ENCODE data around the gene HOXA13.
A peak's percentile ranks its signal among the peaks of the same experiment; 100 is the strongest.

HOXA13 gene

DNA sequence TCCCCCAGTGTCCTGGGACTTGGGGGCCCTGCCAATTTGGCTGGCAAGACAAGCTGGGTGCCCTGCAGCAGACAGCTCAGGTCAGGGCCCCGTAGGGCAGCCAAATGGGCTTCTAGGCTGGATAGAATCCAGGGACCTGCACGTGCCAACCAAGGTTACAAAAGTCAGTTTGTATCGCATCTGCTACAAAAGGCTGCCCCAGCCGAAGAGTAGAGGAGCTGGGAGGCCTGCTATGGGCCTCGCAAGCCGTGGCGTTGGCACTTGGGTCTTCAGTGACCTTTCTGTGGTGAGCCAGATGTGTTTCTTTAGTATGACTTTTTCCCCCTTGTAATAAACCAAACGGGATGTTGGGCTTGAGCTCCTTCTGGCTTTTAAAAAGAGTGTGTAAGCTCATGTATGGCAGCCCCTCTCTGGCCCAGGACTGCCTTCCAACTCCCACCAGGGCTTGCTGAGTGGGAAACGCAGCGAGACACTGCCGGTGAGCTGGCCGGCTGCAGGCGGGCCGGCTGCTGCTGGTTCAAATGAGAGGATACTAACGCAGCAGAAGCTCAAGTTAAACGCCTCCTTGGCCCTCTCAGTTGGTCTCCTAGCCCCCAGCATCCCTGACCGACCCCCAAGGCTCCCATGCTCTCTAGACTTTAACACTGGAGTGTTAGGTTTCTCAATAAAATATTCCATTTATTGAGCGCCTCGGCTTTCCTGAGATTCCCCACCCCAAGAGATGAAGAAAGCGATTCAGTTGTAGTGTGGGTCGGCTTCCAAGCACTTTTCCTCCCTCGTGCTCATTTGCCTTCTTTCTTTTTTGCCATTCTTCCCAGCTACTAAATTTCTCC lies 22.7 kb downstream of the HOXA13 start:
- ChIA-PET POLR2A (ENCODE audit: low non-redundant PET) (no interaction called here), CTCF (no interaction called here)
- no peak for DNase-seq (ENCODE audit: low spot score)
- TF ChIP-seq, protein P1, sequence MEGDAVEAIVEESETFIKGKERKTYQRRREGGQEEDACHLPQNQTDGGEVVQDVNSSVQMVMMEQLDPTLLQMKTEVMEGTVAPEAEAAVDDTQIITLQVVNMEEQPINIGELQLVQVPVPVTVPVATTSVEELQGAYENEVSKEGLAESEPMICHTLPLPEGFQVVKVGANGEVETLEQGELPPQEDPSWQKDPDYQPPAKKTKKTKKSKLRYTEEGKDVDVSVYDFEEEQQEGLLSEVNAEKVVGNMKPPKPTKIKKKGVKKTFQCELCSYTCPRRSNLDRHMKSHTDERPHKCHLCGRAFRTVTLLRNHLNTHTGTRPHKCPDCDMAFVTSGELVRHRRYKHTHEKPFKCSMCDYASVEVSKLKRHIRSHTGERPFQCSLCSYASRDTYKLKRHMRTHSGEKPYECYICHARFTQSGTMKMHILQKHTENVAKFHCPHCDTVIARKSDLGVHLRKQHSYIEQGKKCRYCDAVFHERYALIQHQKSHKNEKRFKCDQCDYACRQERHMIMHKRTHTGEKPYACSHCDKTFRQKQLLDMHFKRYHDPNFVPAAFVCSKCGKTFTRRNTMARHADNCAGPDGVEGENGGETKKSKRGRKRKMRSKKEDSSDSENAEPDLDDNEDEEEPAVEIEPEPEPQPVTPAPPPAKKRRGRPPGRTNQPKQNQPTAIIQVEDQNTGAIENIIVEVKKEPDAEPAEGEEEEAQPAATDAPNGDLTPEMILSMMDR (conservative IDR thresholded peaks at IDR 0.05; ENCODE audit: low read depth) = no peak
- H3K27ac ChIP-seq = peak overlapping the region; percentile 95

DNA sequence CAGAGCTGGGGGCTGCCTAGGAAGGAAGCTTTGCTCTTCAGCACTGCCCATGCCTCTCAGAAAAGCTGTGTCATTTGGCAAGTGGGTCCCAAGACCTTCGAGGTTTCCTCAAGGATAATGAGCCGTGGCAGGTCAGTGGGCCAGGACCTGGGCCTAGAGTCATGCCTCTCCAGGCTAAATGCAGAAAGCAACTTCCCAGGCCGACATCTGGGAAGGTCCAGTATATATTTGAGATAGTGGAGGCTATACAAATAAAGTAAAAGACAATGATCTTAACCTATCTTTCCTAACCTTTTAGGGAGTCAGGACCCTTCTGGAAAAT lies 23.4 kb downstream of the HOXA13 start:
- CTCF ChIA-PET = interaction anchor here (0.7 kb wide), 1 partner anchor 9 kb away, joined by 3 read pairs; the partner anchor contains the start of gene HOXA11
- peak overlapping the region; percentile 95 for H3K27ac ChIP-seq
- POLR2A ChIA-PET (ENCODE audit: low non-redundant PET) = no interaction called here
- no peak for DNase-seq (ENCODE audit: low spot score)
- TF ChIP-seq, protein P1 (conservative IDR thresholded peaks at IDR 0.05; ENCODE audit: low read depth) = no peak

- peak overlapping the region; percentile 95 for H3K27ac ChIP-seq
- TF ChIP-seq, protein P1 (conservative IDR thresholded peaks at IDR 0.05; ENCODE audit: low read depth) = no peak
- ChIA-PET CTCF (interaction anchor here (0.7 to 2.1 kb wide), 4 partner anchors 8 to 569 kb away, joined by 3 to 7 read pairs (median 3); partner anchors contain the start of gene HOXA11), POLR2A (ENCODE audit: low non-redundant PET) (no interaction called here)
- DNase-seq (ENCODE audit: low spot score) = no peak
Observed at GRCh38 chr7:27175626-27176523, 24.0 kb downstream of the HOXA13 start.

GRCh38 chr7:27174874-27175625 lies 24.8 kb downstream of the HOXA13 start:
- ChIA-PET POLR2A (ENCODE audit: low non-redundant PET) (no interaction called here), CTCF (interaction anchor here (0.7 to 2.1 kb wide), 4 partner anchors 9 to 570 kb away, joined by 3 to 7 read pairs (median 5); no protein-coding TSS in a partner anchor)
- DNase-seq (ENCODE audit: low spot score) = no peak
- H3K27ac ChIP-seq = peak overlapping the region; percentile 95
- TF ChIP-seq, protein P1 (conservative IDR thresholded peaks at IDR 0.05; ENCODE audit: low read depth) = no peak

DNA sequence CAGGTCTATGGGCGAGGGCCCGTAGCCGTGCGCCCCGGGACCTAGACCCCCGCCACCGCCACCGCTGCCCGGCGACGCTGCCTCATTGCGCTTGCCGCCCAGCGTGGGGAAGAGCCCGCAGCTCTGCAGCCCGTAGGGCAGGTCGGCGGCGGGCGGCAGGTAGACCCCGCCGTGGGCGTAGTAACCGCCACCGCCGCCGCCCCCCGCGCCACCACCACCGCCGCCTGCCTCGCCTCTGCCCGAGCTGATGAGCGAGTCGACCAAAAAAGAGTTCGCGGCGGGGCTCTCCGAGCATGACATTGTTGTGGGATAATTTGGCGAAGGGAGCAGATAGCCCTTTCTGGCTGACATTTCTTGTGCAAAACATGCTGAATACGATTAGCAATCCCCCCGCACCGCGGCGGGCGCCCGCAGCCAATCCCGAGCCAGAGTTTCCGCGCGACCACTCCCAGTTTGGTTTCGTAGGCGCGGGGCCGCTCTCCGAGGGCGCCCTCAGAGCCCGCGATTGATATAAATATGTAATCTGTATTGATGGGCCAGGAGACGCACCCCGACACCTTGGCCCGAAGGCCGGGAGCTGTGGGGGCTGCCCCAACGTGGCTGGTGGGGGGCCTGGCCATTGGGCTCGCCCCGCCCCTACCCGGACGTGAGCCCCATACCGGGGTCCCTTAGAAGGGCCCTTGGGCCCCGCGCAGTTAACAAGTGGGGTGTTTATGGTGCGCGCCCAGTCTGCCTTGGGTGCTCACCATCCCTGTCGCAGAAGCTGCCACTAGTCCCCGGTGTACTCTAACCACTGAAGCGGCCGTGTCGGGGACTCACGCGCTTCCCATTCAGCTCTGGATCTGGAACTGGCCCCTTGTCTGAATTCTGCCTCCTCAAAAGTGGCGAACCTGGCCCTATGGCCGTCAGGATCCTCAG lies 25.7 kb downstream of the HOXA13 start, which contains the start of gene HOXA10:
Gene HOXA10, minus strand, starts transcription at position 365 of the 918 bp plus-strand sequence. Its CDS starts 14 bp downstream, at position 351.
- H3K27ac ChIP-seq = peak within 1 kb of the TSS; percentile 95
- DNase-seq (ENCODE audit: low spot score) = no peak
- TF ChIP-seq, protein P1 (conservative IDR thresholded peaks at IDR 0.05; ENCODE audit: low read depth) = no peak
- POLR2A ChIA-PET (ENCODE audit: low non-redundant PET) = no interaction called here
- CTCF ChIA-PET = interaction anchor here (0.7 to 2.1 kb wide), 5 partner anchors 10 to 320 kb away, joined by 3 to 7 read pairs (median 6); no protein-coding TSS in a partner anchor
